OCI-LY3 (cell line): Measurements from ENCODE around the gene MGMT.

Source experiments
- CTCF ChIP-seq: fragments of 200-600, 300-600 bp; sonication (generic); IDR thresholded peaks from 2 replicates; pipeline ENCODE4 v1.5.1; 2014; ENCODE audit warnings: antibody characterized with exemption, low read length, low read depth
- EZH2phosphoT487 ChIP-seq: fragments of 200-600 bp; shearing (Covaris generic); IDR thresholded peaks from 2 replicates; pipeline ENCODE4 v1.6.1; 2018; ENCODE audit warnings: antibody characterized with exemption, mixed run types, low read depth

- TF ChIP-seq CTCF (no peak), EZH2phosphoT487 (no peak)
These were observed 310.6 kb downstream of the MGMT start for GRCh38 chr10:129777687-129778086.
